Astrocyte of the spinal cord (primary cell): ENCODE results near the gene CYP4F12.
"Not testable (repeated sequence)": the region's sequence is repeated elsewhere in the genome, so short reads cannot be mapped to it uniquely, and the experiment has no call there.

ENCODE experiments used
- DNase-seq: peaks from one replicate; pipeline ENCODE4 v3.0.0; 2011; ENCODE audit warnings: low read depth, low spot score
- H3K4me3 ChIP-seq: 2 replicates; pipeline ENCODE4 v1.5.1; 2011; ENCODE audit warnings: low read depth, mild to moderate bottlenecking, low read length, moderate library complexity
- CTCF ChIP-seq: IDR thresholded peaks from 2 replicates; pipeline ENCODE4 v1.5.1; 2012; ENCODE audit warnings: low read depth, mild to moderate bottlenecking, low read length, inconsistent platforms
- in situ Hi-C: cut with HindIII; loops from 2 replicates; pipeline ENCODE4 v1.10.0; 2017; ENCODE audit warnings: low sequenced_read_pairs

The CYP4F12 gene

GRCh38 chr19:15649526-15649925 lies 23.4 kb upstream of the CYP4F12 start:
- no peak for TF ChIP-seq CTCF
- H3K4me3 ChIP-seq: no peak overlapping the region
- DNase-seq: no peak
- in situ Hi-C loops: no loop called here

GRCh38 chr19:15650123-15650522 lies 22.8 kb upstream of the CYP4F12 start:
- DNase-seq, H3K4me3 ChIP-seq, in situ Hi-C loops: not testable (repeated sequence)

- DNase-seq: no peak
- TF ChIP-seq CTCF: no peak
- no peak overlapping the region for H3K4me3 ChIP-seq
- in situ Hi-C loops: no loop called here
These were observed 21.1 kb upstream of the CYP4F12 start for GRCh38 chr19:15651791-15652190.

GRCh38 chr19:15652559-15653278 lies 20.2 kb upstream of the CYP4F12 start:
- H3K4me3 ChIP-seq: no peak overlapping the region
- in situ Hi-C loops: no loop called here
- TF ChIP-seq CTCF: no peak
- no peak for DNase-seq

GRCh38 chr19:15656467-15656866 lies 16.4 kb upstream of the CYP4F12 start:
- no peak overlapping the region for H3K4me3 ChIP-seq
- DNase-seq: no peak
- TF ChIP-seq CTCF: no peak
- in situ Hi-C loops: no loop called here

GRCh38 chr19:15663247-15663646 lies 9.6 kb upstream of the CYP4F12 start:
- in situ Hi-C loops: no loop called here
- TF ChIP-seq CTCF: no peak

GRCh38 chr19:15666186-15666585 lies 6.7 kb upstream of the CYP4F12 start:
- in situ Hi-C loops: no loop called here
- no peak overlapping the region for H3K4me3 ChIP-seq
- no peak for DNase-seq
- TF ChIP-seq CTCF: no peak

More at GRCh38 chr19:15663247-15663646, 9.6 kb upstream of the CYP4F12 start:
- H3K4me3 ChIP-seq: no peak overlapping the region
- no peak for DNase-seq
